Kidney (tissue), 14 donors: ENCODE measurements around the gene SNAP29. TPM values are rescaled to one million over a fixed set of nuclear protein-coding genes. Genes with fewer than 3 reads are reported as not detected.

Experiments used
- DNase-seq, 5 donors: peaks; one replicate each; pipeline ENCODE4 v3.0.0-alpha.2; 2013 to 2020
- FAIRE-seq: peaks from 2 replicates; lab custom pipeline; 2012; peaks lifted over from hg19 to GRCh38; lab: Jason Lieb, UNC
- H3K27ac ChIP-seq, 2 donors: one replicate each; pipeline ENCODE4 v1.7.0; 2013; ENCODE audit warnings: low read depth in 2 of 2, low read length in 2 of 2, inconsistent platforms in 1 of 2
- H3K27me3 ChIP-seq: one replicate; pipeline ENCODE4 v1.7.1; 2013; ENCODE audit warnings: low read length, inconsistent platforms; ENCODE audit not compliant: control insufficient read depth, insufficient read depth
- H3K36me3 ChIP-seq, 3 donors: one replicate each; pipeline versions ENCODE4 v1.7.0 to v1.7.1; 2013; ENCODE audit warnings: low read length in 3 of 3, control low read depth in 1 of 3, inconsistent platforms in 1 of 3; ENCODE audit not compliant: insufficient read depth in 3 of 3, control insufficient read depth in 2 of 3
- H3K4me1 ChIP-seq, 3 donors: one replicate each; pipeline versions ENCODE4 v1.7.0 to v1.7.1; 2013; ENCODE audit warnings: low read length in 3 of 3, inconsistent platforms in 1 of 3, low read depth in 1 of 3; ENCODE audit not compliant: control insufficient read depth in 2 of 3, insufficient read depth in 2 of 3
- H3K4me3 ChIP-seq, 3 donors: one replicate each; pipeline versions ENCODE4 v1.7.0 to v1.8.1; 2013; ENCODE audit warnings: low read length in 3 of 3, control low read depth in 1 of 3, inconsistent platforms in 1 of 3
- H3K9ac ChIP-seq, 3 donors: one replicate each; pipeline versions ENCODE4 v1.7.0 to v1.7.1; 2013; ENCODE audit warnings: low read length in 3 of 3, control low read depth in 1 of 3, inconsistent platforms in 1 of 3
- H3K9me3 ChIP-seq, 3 donors: one replicate each; pipeline versions ENCODE4 v1.7.0 to v1.7.1; 2013; ENCODE audit warnings: low read length in 3 of 3, control low read depth in 1 of 3, inconsistent platforms in 1 of 3; ENCODE audit not compliant: control insufficient read depth in 2 of 3, insufficient read depth in 1 of 3
- intact Hi-C: fragments of 100-400 bp; cut with DNase I; formaldehyde crosslinking; loops from one replicate; pipeline ENCODE4 v1.11.1; 2022
- polyA plus RNA-seq: library from polyadenylated mRNA; stranded (reverse); fragments of 350-450 nt; fragmentation: Illumina TruSeq; extraction: RNeasy Lipid Tissue Mini Kit (QIAGEN cat#74804); gene quantifications from one replicate; pipeline ENCODE4 v1.2.3, GENCODE V29; 2014; ENCODE audit warnings: low read depth, low replicate concordance; ENCODE audit not compliant: insufficient read depth
- total RNA-seq: library from RNA; stranded (reverse); fragmentation: NEBNext Ultra II Directional; extraction: Animal tissue kit (Norgen Biotek cat#: 25700); gene quantifications from one replicate; pipeline ENCODE4 v1.2.1, GENCODE V29; 2021
- TF ChIP-seq, protein P1 (sequence below): IDR thresholded peaks from 3 replicates; pipeline ENCODE4 v1.5.1; 2012; ENCODE audit warnings: mild to moderate bottlenecking, moderate library complexity, borderline replicate concordance; ENCODE audit not compliant: insufficient read depth; ENCODE audit errors: extremely low read depth
- donor health status: control.
- donor health status: control.
- donor health status: control.
- donor health status: control.
- donor health status: control.
- donor health status: DM: yes; HTN: yes; CAD: no.
- donor health status: Normal renal cell carcinoma (clear cell type).

Gene SNAP29
- total and polyA plus RNA-seq, 2 donors from 2014 or later, result 25.4 to 26.8 TPM

- no peaks in the 10 kb centered on the region for H3K9me3 ChIP-seq
- H3K27ac ChIP-seq, result no peak overlapping the region
- DNase-seq, result peak in 1 of 5 donors; percentile 15
- intact Hi-C loops, result no loop called here
- H3K4me3 ChIP-seq, result no peak overlapping the region
- no peak for FAIRE-seq
- peaks cover 13 to 16% (median 14%) of the 10 kb centered on the region in 3 donors for H3K4me1 ChIP-seq
- H3K27me3 ChIP-seq, result no peaks in the 10 kb centered on the region
- no peak overlapping the region for H3K9ac ChIP-seq
- TF ChIP-seq, protein P1, sequence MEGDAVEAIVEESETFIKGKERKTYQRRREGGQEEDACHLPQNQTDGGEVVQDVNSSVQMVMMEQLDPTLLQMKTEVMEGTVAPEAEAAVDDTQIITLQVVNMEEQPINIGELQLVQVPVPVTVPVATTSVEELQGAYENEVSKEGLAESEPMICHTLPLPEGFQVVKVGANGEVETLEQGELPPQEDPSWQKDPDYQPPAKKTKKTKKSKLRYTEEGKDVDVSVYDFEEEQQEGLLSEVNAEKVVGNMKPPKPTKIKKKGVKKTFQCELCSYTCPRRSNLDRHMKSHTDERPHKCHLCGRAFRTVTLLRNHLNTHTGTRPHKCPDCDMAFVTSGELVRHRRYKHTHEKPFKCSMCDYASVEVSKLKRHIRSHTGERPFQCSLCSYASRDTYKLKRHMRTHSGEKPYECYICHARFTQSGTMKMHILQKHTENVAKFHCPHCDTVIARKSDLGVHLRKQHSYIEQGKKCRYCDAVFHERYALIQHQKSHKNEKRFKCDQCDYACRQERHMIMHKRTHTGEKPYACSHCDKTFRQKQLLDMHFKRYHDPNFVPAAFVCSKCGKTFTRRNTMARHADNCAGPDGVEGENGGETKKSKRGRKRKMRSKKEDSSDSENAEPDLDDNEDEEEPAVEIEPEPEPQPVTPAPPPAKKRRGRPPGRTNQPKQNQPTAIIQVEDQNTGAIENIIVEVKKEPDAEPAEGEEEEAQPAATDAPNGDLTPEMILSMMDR, result no peak
- H3K36me3 ChIP-seq, result peaks cover 0 to 2% (median 1%) of the 10 kb centered on the region in 3 donors
Measured at GRCh38 chr22:20865331-20865730, 6.5 kb downstream of the SNAP29 start.

GRCh38 chr22:20865875-20866445 lies 7.2 kb downstream of the SNAP29 start:
- H3K36me3 ChIP-seq, result peaks cover 0 to 7% (median 5%) of the 10 kb centered on the region in 3 donors

GRCh38 chr22:20866736-20867135 lies 7.9 kb downstream of the SNAP29 start:
- Histone ChIP-seq H3K27me3 (no peaks in the 10 kb centered on the region), H3K36me3 (peaks cover 0 to 7% (median 5%) of the 10 kb centered on the region in 3 donors), H3K27ac (peak overlapping the region; percentile 77 to 87), H3K4me1 (peaks cover 13 to 16% (median 14%) of the 10 kb centered on the region in 3 donors), H3K4me3 (no peak overlapping the region), H3K9ac (no peak overlapping the region), H3K9me3 (no peaks in the 10 kb centered on the region)
- FAIRE-seq, result no peak
- intact Hi-C loops, result no loop called here
- peak in 3 of 5 donors; percentile 70 to 81 (median 79) for DNase-seq
- TF ChIP-seq, protein P1, result no peak

More at GRCh38 chr22:20865875-20866445, 7.2 kb downstream of the SNAP29 start:
- TF ChIP-seq, protein P1, result no peak
- no peak overlapping the region for H3K27ac ChIP-seq
- H3K9ac ChIP-seq, result no peak overlapping the region
- no peaks in the 10 kb centered on the region for H3K9me3 ChIP-seq
- intact Hi-C loops, result no loop called here
- no peak for DNase-seq
- FAIRE-seq, result no peak
- no peak overlapping the region for H3K4me3 ChIP-seq
- H3K27me3 ChIP-seq, result no peaks in the 10 kb centered on the region
- H3K4me1 ChIP-seq, result peaks cover 13 to 16% (median 14%) of the 10 kb centered on the region in 3 donors
